PC-3 (cell line): ENCODE data around the gene EHBP1. TPM values are rescaled to one million over a fixed set of nuclear protein-coding genes. Genes with fewer than 3 reads are reported as not detected.

Source experiments
- ATAC-seq: fragments of 200-7000 bp; cut with Tn5 transposase; 2 replicates; pipeline ENCODE4 v1.9.1; 2020; ENCODE audit warnings: mild to moderate bottlenecking, moderate library complexity
- BruUV-seq: library from RNA; stranded (reverse); fragments of 400-500 nt; replicated peaks from 2 replicates; lab custom pipeline; 2021; lab: Mats Ljungman, UMichigan
- CTCF ChIA-PET: fragments of 300-600 bp; sonication (Branson Sonifier 250); formaldehyde crosslinking; loops from one replicate; lab custom pipeline; 2022; ENCODE audit warnings: antibody characterized with exemption; lab: Charles Lee
- POLR2A ChIA-PET: fragments of 300-600 bp; sonication (Branson Sonifier 250); formaldehyde crosslinking; loops from one replicate; lab custom pipeline; 2022; ENCODE audit warnings: antibody characterized with exemption; ENCODE audit not compliant: unreplicated experiment; lab: Charles Lee
- DNase-seq: peaks from one replicate; pipeline ENCODE4 v3.0.0-alpha.2; 2015
- H2AFZ ChIP-seq: fragments of 300-600 bp; sonication (generic); 2 replicates; pipeline ENCODE4 v1.6.0; 2016; ENCODE audit warnings: antibody characterized with exemption, low read length
- H3F3A ChIP-seq: fragments of 300-600 bp; sonication (generic); one replicate; pipeline ENCODE4 v1.6.0; 2017; ENCODE audit warnings: antibody characterized with exemption, low read length, control low read depth, mild to moderate bottlenecking; ENCODE audit not compliant: unreplicated experiment
- H3K27ac ChIP-seq: fragments of 300-600 bp; sonication (generic); 2 replicates; pipeline ENCODE4 v1.5.1; 2016; ENCODE audit warnings: mild to moderate bottlenecking, low read length
- H3K27me3 ChIP-seq: fragments of 300-600 bp; sonication (generic); 2 replicates; pipeline ENCODE4 v1.6.1; 2016; ENCODE audit warnings: low read length, mixed read lengths
- H3K36me3 ChIP-seq: fragments of 300-600 bp; sonication (generic); 2 replicates; pipeline ENCODE4 v1.6.1; 2016; ENCODE audit warnings: low read depth, mixed run types, low read length, mixed read lengths
- H3K4me1 ChIP-seq: fragments of 300-600 bp; sonication (generic); 2 replicates; pipeline ENCODE4 v1.5.1; 2016; ENCODE audit warnings: low read length; ENCODE audit not compliant: insufficient read depth
- H3K4me2 ChIP-seq: fragments of 300-600 bp; sonication (generic); 2 replicates; pipeline ENCODE4 v1.6.0; 2016; ENCODE audit warnings: low read length
- H3K4me3 ChIP-seq: fragments of 300-600 bp; sonication (generic); 2 replicates; pipeline ENCODE4 v1.5.1; 2016; ENCODE audit warnings: mild to moderate bottlenecking, low read length, mixed read lengths
- H3K79me2 ChIP-seq: fragments of 300-600 bp; sonication (generic); 2 replicates; pipeline ENCODE4 v1.6.1; 2017; ENCODE audit warnings: low read length, mixed read lengths
- H3K9ac ChIP-seq: fragments of 300-600 bp; sonication (generic); 2 replicates; pipeline ENCODE4 v1.6.0; 2016; ENCODE audit warnings: mild to moderate bottlenecking, low read length
- H3K9me2 ChIP-seq: fragments of 300-600 bp; sonication (generic); replicated peaks from 2 replicates; pipeline ENCODE4 v1.6.1; 2016; ENCODE audit warnings: mixed run types, low read length, mixed read lengths
- H3K9me3 ChIP-seq: fragments of 300-600 bp; sonication (generic); 2 replicates; pipeline ENCODE4 v1.6.1; 2016; ENCODE audit warnings: low read length, mixed read lengths
- H4K20me1 ChIP-seq: fragments of 300-600 bp; sonication (generic); 2 replicates; pipeline ENCODE4 v1.6.1; 2016; ENCODE audit warnings: low read length, mixed read lengths
- CTCF ChIP-seq: fragments of 300-600 bp; sonication (generic); conservative IDR thresholded peaks from 2 replicates; pipeline ENCODE4 v1.5.1; 2017; ENCODE audit warnings: antibody characterized with exemption, low read depth, mild to moderate bottlenecking, low read length
- EZH2 ChIP-seq: fragments of 300-600 bp; sonication (generic); IDR thresholded peaks from one replicate; pipeline ENCODE4 v1.6.1; 2017; ENCODE audit warnings: antibody characterized with exemption, mild to moderate bottlenecking, low read length; ENCODE audit not compliant: unreplicated experiment
- EZH2phosphoT487 ChIP-seq: fragments of 300-600 bp; sonication (generic); IDR thresholded peaks from 2 replicates; pipeline ENCODE4 v1.6.1; 2018; ENCODE audit warnings: mild to moderate bottlenecking, antibody characterized with exemption, low read length, borderline replicate concordance
- intact Hi-C: fragments of 100-400 bp; cut with micrococcal nuclease; formaldehyde crosslinking; loops from 2 replicates; pipeline ENCODE4 v1.9.0; 2023
- total RNA-seq: library from RNA; depleted of rRNA; stranded (reverse); fragments of >200 nt; gene quantifications from 2 replicates; pipeline ENCODE4 v1.2.3, GENCODE V29; 2014

EHBP1 gene
- total RNA-seq, 1 experiment from 2014 or later: 25.7 TPM

GRCh38 chr2:63064661-63065060, 359.1 kb downstream of the EHBP1 start:
- no peak overlapping the region for H3K4me3 ChIP-seq

GRCh38 chr2:63066265-63066664, 360.8 kb downstream of the EHBP1 start:
- Histone ChIP-seq H3K4me1 (no peaks in the 10 kb centered on the region), H2AFZ (no peak overlapping the region), H3K27me3 (peaks cover 12% of the 10 kb centered on the region; the same call in 1 of the 2 replicates), H3F3A (no peaks in the 10 kb centered on the region), H3K4me3 (no peak overlapping the region), H3K27ac (no peak overlapping the region), H3K9ac (no peak overlapping the region), H3K79me2 (no peaks in the 10 kb centered on the region), H3K4me2 (no peak overlapping the region), H3K36me3 (no peaks in the 10 kb centered on the region), H4K20me1 (no peaks in the 10 kb centered on the region), H3K9me2 (no peaks in the 10 kb centered on the region), H3K9me3 (no peaks in the 10 kb centered on the region)
- BruUV-seq: no TSS peak
- ChIA-PET CTCF (no interaction called here), POLR2A (no interaction called here)
- TF ChIP-seq CTCF (no peak), EZH2phosphoT487 (no peak), EZH2 (no peak)
- ATAC-seq: no peak
- DNase-seq: no peak
- intact Hi-C loops: no loop called here

More at GRCh38 chr2:63064661-63065060, 359.1 kb downstream of the EHBP1 start:
- no peaks in the 10 kb centered on the region for H3K36me3 ChIP-seq
- H3F3A ChIP-seq: no peaks in the 10 kb centered on the region
- H3K9me2 ChIP-seq: no peaks in the 10 kb centered on the region
- ATAC-seq (no peak), DNase-seq (no peak)
- CTCF ChIA-PET: no interaction called here
- TF ChIP-seq CTCF: no peak
- no peak for TF ChIP-seq EZH2
- no peak for TF ChIP-seq EZH2phosphoT487
- H3K27me3 ChIP-seq: peaks cover 12% of the 10 kb centered on the region; the same call in 1 of the 2 replicates
- H3K27ac ChIP-seq: no peak overlapping the region
- intact Hi-C loops: no loop called here
- POLR2A ChIA-PET: no interaction called here
- H3K9ac ChIP-seq: no peak overlapping the region
- H2AFZ ChIP-seq: no peak overlapping the region
- H3K4me2 ChIP-seq: no peak overlapping the region
- H3K79me2 ChIP-seq: no peaks in the 10 kb centered on the region
- H3K4me1 ChIP-seq: no peaks in the 10 kb centered on the region
- H4K20me1 ChIP-seq: no peaks in the 10 kb centered on the region
- no peaks in the 10 kb centered on the region for H3K9me3 ChIP-seq
- no TSS peak for BruUV-seq

- ATAC-seq (no peak), DNase-seq (no peak)
- Histone ChIP-seq H3K79me2 (no peaks in the 10 kb centered on the region), H3K27ac (no peak overlapping the region), H3F3A (no peaks in the 10 kb centered on the region), H3K4me2 (no peak overlapping the region), H3K9me3 (no peaks in the 10 kb centered on the region), H3K9me2 (no peaks in the 10 kb centered on the region), H3K27me3 (peaks cover 12% of the 10 kb centered on the region; the same call in 1 of the 2 replicates), H3K9ac (no peak overlapping the region), H3K4me1 (no peaks in the 10 kb centered on the region), H3K36me3 (no peaks in the 10 kb centered on the region), H3K4me3 (no peak overlapping the region), H4K20me1 (no peaks in the 10 kb centered on the region), H2AFZ (no peak overlapping the region)
- intact Hi-C loops: no loop called here
- ChIA-PET CTCF (no interaction called here), POLR2A (no interaction called here)
- no TSS peak for BruUV-seq
- TF ChIP-seq EZH2: no peak
- no peak for TF ChIP-seq EZH2phosphoT487
- TF ChIP-seq CTCF: no peak
Measured at GRCh38 chr2:63066838-63067237, 361.3 kb downstream of the EHBP1 start.
